Endothelial cell of umbilical vein (primary cell): Measurements from ENCODE around the gene MRAP. TPM values are rescaled to one million over a fixed set of nuclear protein-coding genes. Genes with fewer than 3 reads are reported as not detected.

Experiments
- BruUV-seq: library from RNA; stranded (reverse); fragments of 400-500 nt; replicated peaks from 2 replicates; lab custom pipeline; 2021; lab: Mats Ljungman, UMichigan
- CTCF ChIA-PET: fragments of 300-600, 350-600 bp; sonication (Branson Sonifier 250); formaldehyde crosslinking; loops from one replicate; lab custom pipeline; 2021; ENCODE audit warnings: antibody characterized with exemption, inconsistent platforms; lab: Charles Lee
- POLR2A ChIA-PET: fragments of 300-600, 350-600 bp; sonication (Branson Sonifier 250); formaldehyde crosslinking; loops from one replicate; lab custom pipeline; 2021; ENCODE audit warnings: antibody characterized with exemption, inconsistent platforms; lab: Charles Lee
- DNase-seq: peaks from one replicate; pipeline ENCODE4 v3.0.0-alpha.2; 2011; ENCODE audit warnings: low read depth, low spot score
- FAIRE-seq: peaks from 2 replicates; lab custom pipeline; 2011; peaks lifted over from hg19 to GRCh38; lab: Jason Lieb, UNC
- H2AFZ ChIP-seq: 2 replicates; pipeline ENCODE4 v1.6.0; 2012; ENCODE audit warnings: low read depth, low read length, control low read depth, inconsistent platforms
- H3K27ac ChIP-seq: 2 replicates; pipeline ENCODE4 v1.5.1; 2011; ENCODE audit warnings: low read depth, mild to moderate bottlenecking, control low read depth, low read length, moderate library complexity; ENCODE audit not compliant: insufficient read depth
- H3K27me3 ChIP-seq, 2 experiments: 2 replicates each; pipeline versions ENCODE4 v1.6.0 to v1.6.1; 2011; ENCODE audit warnings: low read length in 2 of 2, mixed read lengths in 1 of 2; ENCODE audit not compliant: control insufficient read depth in 2 of 2, insufficient read depth in 2 of 2
- H3K36me3 ChIP-seq, 2 experiments: 2 replicates in 1 of 2; 3 replicates in 1 of 2; pipeline ENCODE4 v1.5.1; 2011; ENCODE audit warnings: low read length in 2 of 2, mild to moderate bottlenecking in 1 of 2, moderate library complexity in 1 of 2; ENCODE audit not compliant: control insufficient read depth in 2 of 2, insufficient read depth in 2 of 2; ENCODE audit errors: extremely low read depth in 1 of 2
- H3K4me1 ChIP-seq: 3 replicates; pipeline ENCODE4 v1.5.1; 2011; ENCODE audit warnings: mild to moderate bottlenecking, low read length; ENCODE audit not compliant: control insufficient read depth, insufficient read depth; ENCODE audit errors: extremely low read depth
- H3K4me2 ChIP-seq: 2 replicates; pipeline ENCODE4 v1.6.1; 2011; ENCODE audit warnings: low read length, control low read depth, mixed read lengths; ENCODE audit not compliant: insufficient read depth
- H3K4me3 ChIP-seq, 3 experiments: fragments of 200-600 bp in 1 of 3; sonication (generic), shearing (Covaris generic) in 1 of 3; replicated peaks in 1 of 3; 2 replicates each; pipeline ENCODE4 v1.5.1; 2011 to 2016; ENCODE audit warnings: control low read depth in 3 of 3, low read length in 3 of 3, mild to moderate bottlenecking in 2 of 3, inconsistent platforms in 1 of 3, low read depth in 1 of 3, moderate library complexity in 1 of 3; ENCODE audit not compliant: insufficient read depth in 1 of 3
- H3K79me2 ChIP-seq: 2 replicates; pipeline ENCODE4 v1.6.0; 2012; ENCODE audit warnings: low read length, inconsistent platforms; ENCODE audit not compliant: control insufficient read depth, insufficient read depth
- H3K9ac ChIP-seq: replicated peaks from 2 replicates; pipeline ENCODE3; 2011; ENCODE audit warnings: low read length, control low read depth; ENCODE audit not compliant: insufficient read depth; ENCODE audit errors: extremely low read depth
- H3K9me1 ChIP-seq: replicated peaks from 3 replicates; pipeline ENCODE4 v1.6.0; 2011; ENCODE audit warnings: mild to moderate bottlenecking, low read length; ENCODE audit not compliant: control insufficient read depth, insufficient read depth; ENCODE audit errors: extremely low read depth
- H3K9me3 ChIP-seq: replicated peaks from 2 replicates; pipeline ENCODE4 v1.5.1; 2012; ENCODE audit warnings: low read length, inconsistent platforms; ENCODE audit not compliant: control insufficient read depth, insufficient read depth
- H4K20me1 ChIP-seq: replicated peaks from 2 replicates; pipeline ENCODE3; 2011; ENCODE audit warnings: mild to moderate bottlenecking, low read length; ENCODE audit not compliant: control insufficient read depth, insufficient read depth; ENCODE audit errors: extremely low read depth
- EZH2 ChIP-seq: IDR thresholded peaks from 2 replicates; pipeline ENCODE4 v1.6.1; 2012; ENCODE audit warnings: borderline replicate concordance, low read depth, mild to moderate bottlenecking, moderate library complexity, low read length, inconsistent platforms; ENCODE audit not compliant: severe bottlenecking
- FOS ChIP-seq: IDR thresholded peaks from 2 replicates; pipeline ENCODE4 v1.6.1; 2011; ENCODE audit warnings: mild to moderate bottlenecking, low read length, moderate library complexity, borderline replicate concordance; ENCODE audit not compliant: insufficient read depth
- GATA2 ChIP-seq: IDR thresholded peaks from 2 replicates; pipeline ENCODE4 v1.7.0; 2011; ENCODE audit warnings: low read depth, mild to moderate bottlenecking, moderate library complexity, mixed read lengths, low read length; ENCODE audit not compliant: insufficient read length, insufficient read depth
- JUN ChIP-seq: IDR thresholded peaks from 2 replicates; pipeline ENCODE4 v1.6.1; 2011; ENCODE audit warnings: borderline replicate concordance, low read depth; ENCODE audit not compliant: insufficient read length, insufficient read depth
- MYC ChIP-seq: IDR thresholded peaks from one replicate; pipeline ENCODE4 v1.6.1; 2011; ENCODE audit warnings: mild to moderate bottlenecking, low read depth, low read length
- POLR2A ChIP-seq: IDR thresholded peaks from 2 replicates; pipeline ENCODE4 v1.6.1; 2012; ENCODE audit warnings: low read depth, mild to moderate bottlenecking, control low read depth, low read length
- POLR2AphosphoS5 ChIP-seq: IDR thresholded peaks from 2 replicates; pipeline ENCODE4 v1.6.1; 2012; ENCODE audit warnings: low read depth, mild to moderate bottlenecking, control low read depth, low read length, moderate library complexity; ENCODE audit not compliant: insufficient read depth
- dilution Hi-C: fragments of 300-500 bp; cut with MboI; formaldehyde crosslinking; loops from one replicate; pipeline ENCODE4 v1.15.0; 2019; ENCODE audit warnings: low sequenced_read_pairs; ENCODE audit not compliant: extremely low pct_ligation_motif_present
- intact Hi-C: fragments of 100-400 bp; cut with micrococcal nuclease; formaldehyde crosslinking; loops from one replicate; pipeline ENCODE4 v1.10.0; 2022
- polyA plus RNA-seq, 4 experiments: library from polyadenylated mRNA; depleted of rRNA in 3 of 4; stranded (reverse) in 3 of 4; unstranded in 1 of 4; fragments of >200 nt; gene quantifications; 2 replicates each; pipeline versions ENCODE4 v1.2.1 to v1.2.3, GENCODE V29; 2011 to 2012; ENCODE audit warnings: missing spikeins in 1 of 4
- total RNA-seq: library from RNA; stranded (reverse); gene quantifications from 2 replicates; pipeline ENCODE4 v1.2.3, GENCODE V29; 2021
- TF ChIP-seq, protein P1 (sequence below), 2 donors: IDR thresholded peaks; 1 replicate in 1 of 2; 2 replicates in 1 of 2; pipeline ENCODE4 v1.5.1; 2011; ENCODE audit warnings: low read length in 2 of 2, mild to moderate bottlenecking in 2 of 2, moderate library complexity in 2 of 2, control low read depth in 1 of 2, inconsistent platforms in 1 of 2, low read depth in 1 of 2; ENCODE audit not compliant: insufficient read depth in 1 of 2; ENCODE audit errors: extremely low read depth in 1 of 2
- TF ChIP-seq, protein P2 (sequence below): IDR thresholded peaks from 2 replicates; pipeline ENCODE4 v1.6.1; 2011; ENCODE audit not compliant: insufficient read depth, insufficient read length

Gene MRAP
- total and polyA plus RNA-seq, 2 donors (not counting 3 experiments of a cell fraction or from before 2014, with no cell fraction given): not detected

GRCh38 chr21:32337206-32337605 is 38.6 kb downstream of the MRAP start:
- FAIRE-seq: no peak
- ChIA-PET CTCF (interaction anchor here (0.5 kb wide), 1 partner anchor 264 kb away, joined by 3 read pairs; no protein-coding TSS in a partner anchor), POLR2A (no interaction called here)
- Histone ChIP-seq H3K79me2 (no peaks in the 10 kb centered on the region), H3K4me3 (no peak overlapping the region), H3K9me1 (no peaks in the 10 kb centered on the region), H3K9me3 (no peaks in the 10 kb centered on the region), H4K20me1 (no peaks in the 10 kb centered on the region), H3K9ac (no peak overlapping the region), H3K4me1 (peaks cover 6% of the 10 kb centered on the region), H3K27ac (no peak overlapping the region), H3K27me3 (no peaks in the 10 kb centered on the region), H2AFZ (no peak overlapping the region), H3K36me3 (peaks cover 11 to 31% of the 10 kb centered on the region in 2 experiments), H3K4me2 (no peak overlapping the region)
- BruUV-seq: no TSS peak
- TF ChIP-seq POLR2A (no peak), POLR2AphosphoS5 (no peak), MYC (no peak), GATA2 (no peak), EZH2 (no peak), FOS (no peak), JUN (no peak)
- TF ChIP-seq, protein P1, sequence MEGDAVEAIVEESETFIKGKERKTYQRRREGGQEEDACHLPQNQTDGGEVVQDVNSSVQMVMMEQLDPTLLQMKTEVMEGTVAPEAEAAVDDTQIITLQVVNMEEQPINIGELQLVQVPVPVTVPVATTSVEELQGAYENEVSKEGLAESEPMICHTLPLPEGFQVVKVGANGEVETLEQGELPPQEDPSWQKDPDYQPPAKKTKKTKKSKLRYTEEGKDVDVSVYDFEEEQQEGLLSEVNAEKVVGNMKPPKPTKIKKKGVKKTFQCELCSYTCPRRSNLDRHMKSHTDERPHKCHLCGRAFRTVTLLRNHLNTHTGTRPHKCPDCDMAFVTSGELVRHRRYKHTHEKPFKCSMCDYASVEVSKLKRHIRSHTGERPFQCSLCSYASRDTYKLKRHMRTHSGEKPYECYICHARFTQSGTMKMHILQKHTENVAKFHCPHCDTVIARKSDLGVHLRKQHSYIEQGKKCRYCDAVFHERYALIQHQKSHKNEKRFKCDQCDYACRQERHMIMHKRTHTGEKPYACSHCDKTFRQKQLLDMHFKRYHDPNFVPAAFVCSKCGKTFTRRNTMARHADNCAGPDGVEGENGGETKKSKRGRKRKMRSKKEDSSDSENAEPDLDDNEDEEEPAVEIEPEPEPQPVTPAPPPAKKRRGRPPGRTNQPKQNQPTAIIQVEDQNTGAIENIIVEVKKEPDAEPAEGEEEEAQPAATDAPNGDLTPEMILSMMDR (IDR thresholded peaks at IDR 0.05; ENCODE audit: extremely low read depth in 1 of 2, insufficient read depth in 1 of 2, low read depth in 1 of 2, low read length in 2 of 2): no peak
- TF ChIP-seq, protein P2, sequence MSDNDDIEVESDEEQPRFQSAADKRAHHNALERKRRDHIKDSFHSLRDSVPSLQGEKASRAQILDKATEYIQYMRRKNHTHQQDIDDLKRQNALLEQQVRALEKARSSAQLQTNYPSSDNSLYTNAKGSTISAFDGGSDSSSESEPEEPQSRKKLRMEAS: no peak
- intact Hi-C loops: no loop called here
- no peak for DNase-seq
- dilution Hi-C loops: no loop called here
